HG03159 (cell line): ENCODE data around the gene FCHO1.

Experiments
- ATAC-seq: cut with Tn5 transposase; IDR thresholded peaks from one replicate; pipeline ENCODE4 v1.9.1; 2021; ENCODE audit warnings: mild to moderate bottlenecking, moderate library complexity; ENCODE audit not compliant: unreplicated experiment

Gene FCHO1

GRCh38 chr19:17824339-17824738 lies 73.1 kb downstream of the FCHO1 start:
- no peak for ATAC-seq

GRCh38 chr19:17826508-17827056 lies 75.3 kb downstream of the FCHO1 start:
- no peak for ATAC-seq

- ATAC-seq = no peak
Observed at GRCh38 chr19:17829855-17830566, 78.7 kb downstream of the FCHO1 start.

- no peak for ATAC-seq
Observed at GRCh38 chr19:17830567-17831418, 79.5 kb downstream of the FCHO1 start.

GRCh38 chr19:17831419-17831888 lies 80.2 kb downstream of the FCHO1 start:
- ATAC-seq = no peak

- no peak for ATAC-seq
Observed at GRCh38 chr19:17832443-17833208, 81.3 kb downstream of the FCHO1 start.

GRCh38 chr19:17834350-17835181 lies 83.3 kb downstream of the FCHO1 start:
- ATAC-seq = no peak

- ATAC-seq = no peak
Observed at GRCh38 chr19:17835182-17836006, 84.1 kb downstream of the FCHO1 start.

GRCh38 chr19:17836530-17836929 lies 85.3 kb downstream of the FCHO1 start:
- ATAC-seq = no peak

- no peak for ATAC-seq
Observed at GRCh38 chr19:17837972-17838371, 86.7 kb downstream of the FCHO1 start.
